ENCODE results near the gene SLIRP.
"Not testable (repeated sequence)": the region's sequence is repeated elsewhere in the genome, so short reads cannot be mapped to it uniquely, and the experiment has no call there.

Gene SLIRP

GRCh38 chr14:77746064-77746702 is 38.3 kb downstream of the SLIRP start:
- no peak for DNase-seq (ENCODE audit: low read depth)

- DNase-seq (ENCODE audit: low read depth): not testable (repeated sequence)
These were observed 39.5 kb downstream of the SLIRP start for GRCh38 chr14:77747425-77747824.

GRCh38 chr14:77752266-77752665 is 44.4 kb downstream of the SLIRP start:
- DNase-seq (ENCODE audit: low read depth): no peak

DNA sequence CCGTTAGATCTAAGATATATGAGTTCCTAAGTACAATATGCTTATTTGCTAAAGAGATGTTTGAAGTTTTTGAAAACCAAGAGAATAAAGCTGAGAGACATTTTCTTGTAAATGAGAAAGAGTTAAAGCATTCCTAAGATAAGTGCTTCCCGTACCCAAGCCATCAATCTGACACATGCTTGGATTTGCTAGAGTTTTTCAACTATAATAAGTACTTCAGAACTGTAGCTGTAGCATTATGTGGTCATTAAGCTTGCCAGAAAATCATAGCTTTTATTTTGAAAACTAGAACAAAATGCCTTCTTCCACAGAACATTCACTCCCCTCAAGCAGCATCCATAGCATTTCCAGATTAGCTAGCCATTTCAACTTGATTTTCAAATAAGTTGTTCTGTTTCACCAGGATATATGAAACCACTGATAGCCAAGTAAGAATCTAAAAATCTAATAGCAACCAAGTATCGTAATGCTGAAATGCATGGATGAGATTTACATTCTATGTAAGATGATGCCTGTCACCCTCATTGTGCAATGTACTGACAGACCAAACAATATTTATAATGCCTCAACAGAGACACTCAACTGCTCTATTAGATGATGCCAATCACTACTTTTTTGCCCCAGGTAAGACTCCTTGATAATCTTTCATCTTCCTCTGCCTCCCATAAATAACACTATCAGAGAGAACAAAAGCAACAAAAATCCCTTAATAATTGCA is 45.1 kb downstream of the SLIRP start:
- DNase-seq (ENCODE audit: low read depth): no peak

GRCh38 chr14:77760381-77761204 is 52.7 kb downstream of the SLIRP start, which contains the start of gene SNW1:
TSS of gene SNW1 (minus strand) at chr14:77761156. CDS start at chr14:77761127, 29 bp downstream.
- peak; percentile 80 for DNase-seq (ENCODE audit: low read depth)

GRCh38 chr14:77761205-77761931 is 53.5 kb downstream of the SLIRP start:
- DNase-seq (ENCODE audit: low read depth): no peak

- DNase-seq (ENCODE audit: low read depth): no peak
These were observed 55.4 kb downstream of the SLIRP start for GRCh38 chr14:77763316-77763715.

- no peak for DNase-seq (ENCODE audit: low read depth)
These were observed 56.1 kb downstream of the SLIRP start for GRCh38 chr14:77763978-77764377.
